HG03135 (cell line): ENCODE measurements around the gene TBC1D19.

Experiments used
- ATAC-seq: cut with Tn5 transposase; IDR thresholded peaks from one replicate; pipeline ENCODE4 v1.9.1; 2021; ENCODE audit warnings: mild to moderate bottlenecking, moderate library complexity; ENCODE audit not compliant: unreplicated experiment

The TBC1D19 gene

DNA sequence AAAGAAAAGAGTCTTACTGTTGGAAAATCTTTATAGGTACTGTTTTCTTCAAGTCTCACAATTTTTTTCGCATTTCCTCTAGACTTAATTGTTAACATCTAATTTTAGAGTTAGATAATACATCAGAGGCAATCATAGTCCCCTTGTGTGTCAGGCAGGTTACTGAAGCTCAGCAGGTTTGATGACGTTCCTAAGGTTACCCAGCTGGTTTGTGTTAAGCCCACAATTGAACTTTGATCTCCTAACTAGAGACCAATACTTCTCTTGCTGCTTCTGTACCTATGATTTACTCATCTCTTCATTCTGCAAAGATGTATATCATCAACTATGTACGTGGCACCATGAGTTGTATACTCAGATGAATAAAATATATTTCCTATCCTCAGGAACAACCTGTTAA, 145.1 kb downstream of the TBC1D19 start:
- ATAC-seq = no peak

GRCh38 chr4:26729547-26729946, 145.7 kb downstream of the TBC1D19 start:
- ATAC-seq = no peak

DNA sequence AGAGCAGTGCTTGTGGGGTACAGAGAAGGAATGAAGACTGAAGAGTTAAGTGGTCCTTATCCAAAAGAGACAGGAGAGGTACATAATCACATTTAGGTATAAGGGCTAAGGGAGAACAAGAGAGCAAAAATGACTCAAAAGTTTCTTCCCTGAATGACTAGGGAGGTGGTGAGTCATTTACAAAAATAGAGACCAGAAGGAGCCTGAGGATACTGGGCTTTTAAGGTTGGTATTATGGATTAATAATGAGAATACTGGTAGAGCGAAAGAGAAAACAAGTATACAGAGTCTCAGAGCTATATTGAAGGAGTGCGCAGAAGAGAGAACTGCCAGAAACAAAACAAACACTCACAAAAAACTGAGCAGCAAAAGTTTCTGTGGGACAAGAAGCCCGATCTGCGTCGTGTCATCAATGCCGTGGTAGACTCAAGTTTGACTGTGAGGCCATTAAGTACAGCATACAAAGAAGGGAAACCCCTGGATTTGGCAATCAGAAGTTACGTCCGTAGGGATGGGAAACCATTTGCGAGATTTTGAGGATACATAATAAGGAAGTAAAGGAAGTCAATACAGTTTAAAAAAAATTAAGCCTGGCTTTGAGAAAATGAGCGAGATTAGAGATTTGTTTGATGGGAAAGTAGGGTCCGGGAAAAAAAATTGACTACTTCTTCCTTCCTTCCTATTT, 147.6 kb downstream of the TBC1D19 start:
- ATAC-seq = no peak

DNA sequence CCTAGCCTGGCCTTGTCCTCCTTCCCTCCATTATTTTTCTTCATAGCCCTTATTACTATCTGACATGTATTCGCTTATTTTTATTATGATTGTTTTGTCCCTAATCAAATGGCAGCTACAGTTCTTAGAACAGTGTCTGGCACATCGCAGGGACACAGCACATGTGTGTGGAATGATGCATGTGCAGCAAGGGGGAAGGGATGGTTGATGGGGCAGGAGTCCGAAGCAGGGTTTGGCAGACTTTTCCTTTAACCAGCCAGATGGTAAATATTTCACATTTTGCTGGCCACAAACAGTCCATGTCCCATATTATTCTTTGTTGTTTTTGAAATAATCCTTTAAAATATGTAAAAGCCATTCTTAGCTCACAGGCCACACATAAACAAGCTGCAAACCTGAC, 148.5 kb downstream of the TBC1D19 start:
- ATAC-seq = no peak

DNA sequence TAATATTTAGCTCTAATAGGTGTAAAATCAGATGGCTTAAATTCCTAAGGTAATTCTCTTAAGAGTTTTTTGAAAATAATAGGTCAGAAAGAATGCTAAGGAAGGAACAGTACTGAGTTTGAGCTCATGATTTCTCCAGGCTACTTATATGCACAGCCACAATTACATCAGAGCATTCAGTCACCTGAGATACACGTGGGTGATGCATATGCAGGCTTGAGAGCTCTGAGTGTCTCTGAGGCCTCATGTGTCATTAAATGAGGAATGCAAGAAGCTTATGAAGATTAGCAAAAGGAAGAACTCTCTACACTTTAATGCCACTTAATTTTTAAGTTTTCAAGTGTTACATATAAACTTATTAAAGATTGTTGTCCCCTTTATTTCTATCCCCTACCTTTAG, 152.7 kb downstream of the TBC1D19 start:
- ATAC-seq = no peak

- no peak for ATAC-seq
Observed at GRCh38 chr4:26737385-26737784, 153.5 kb downstream of the TBC1D19 start.

GRCh38 chr4:26741491-26741871, 157.6 kb downstream of the TBC1D19 start:
- ATAC-seq = no peak

GRCh38 chr4:26746802-26747213, 162.9 kb downstream of the TBC1D19 start:
- peak; percentile 98 for ATAC-seq

DNA sequence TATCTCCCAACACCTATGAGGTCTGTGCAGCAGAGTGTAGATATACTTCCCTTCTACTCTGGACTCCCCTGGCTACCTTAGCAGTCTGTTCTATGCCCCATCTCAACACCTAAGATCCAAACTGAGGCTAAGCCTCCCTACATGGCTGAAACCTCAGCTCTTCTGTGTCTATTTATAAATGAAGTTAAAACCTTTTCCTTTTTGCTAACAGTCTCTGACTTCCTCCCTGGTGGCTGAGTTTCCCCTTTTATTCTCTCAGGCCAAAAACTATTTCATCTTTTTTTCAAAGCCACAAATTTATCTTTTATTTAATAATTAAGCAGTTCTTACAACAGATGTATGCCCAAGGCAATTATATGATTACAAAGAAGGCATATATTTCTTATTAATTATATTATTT, 164.9 kb downstream of the TBC1D19 start:
- no peak for ATAC-seq

DNA sequence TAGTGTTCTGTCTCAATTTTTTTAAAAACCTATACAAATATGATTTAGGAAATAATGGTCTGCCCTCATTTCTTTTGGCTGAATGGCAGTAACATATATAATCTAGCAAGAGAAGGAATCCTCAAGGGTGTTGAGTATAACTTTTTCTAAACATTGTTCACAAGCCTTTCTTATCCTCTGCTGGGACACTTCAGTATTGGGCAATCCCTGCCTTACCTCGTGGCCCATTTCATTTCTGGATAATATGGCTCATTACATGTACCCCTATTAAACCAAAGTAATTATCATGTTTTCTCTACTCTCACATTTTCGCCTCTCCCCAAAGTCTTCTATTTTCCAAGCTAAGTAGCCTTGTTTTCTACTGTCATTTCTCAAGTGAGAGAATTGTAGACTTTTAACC, 166.0 kb downstream of the TBC1D19 start:
- ATAC-seq = no peak

DNA sequence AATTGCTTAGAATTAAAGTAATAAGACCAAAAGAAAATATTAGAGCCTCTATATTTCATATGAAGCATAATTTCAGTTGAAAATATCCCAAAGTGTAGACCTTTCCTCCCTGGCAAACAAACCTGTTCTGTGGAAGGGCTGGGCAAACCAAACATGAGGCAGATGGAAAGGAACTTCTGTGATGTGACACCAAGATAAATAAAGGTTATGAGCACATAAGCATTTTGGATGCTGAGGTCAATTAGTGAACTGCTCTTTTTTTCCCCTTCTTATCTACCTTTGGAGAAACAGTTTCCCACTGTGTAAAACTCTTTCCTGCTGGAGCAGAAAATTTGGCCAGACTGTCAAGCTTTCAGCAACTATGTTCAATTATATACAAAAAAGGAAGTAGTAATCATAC, 167.1 kb downstream of the TBC1D19 start:
- ATAC-seq = no peak

- peak; percentile 89 for ATAC-seq
Observed at GRCh38 chr4:26751838-26752237, 168.0 kb downstream of the TBC1D19 start.

GRCh38 chr4:26753187-26753586, 169.3 kb downstream of the TBC1D19 start:
- ATAC-seq = no peak

- no peak for ATAC-seq
Observed at GRCh38 chr4:26753617-26754016, 169.7 kb downstream of the TBC1D19 start.

GRCh38 chr4:26757751-26758150, 173.9 kb downstream of the TBC1D19 start:
- ATAC-seq = no peak

DNA sequence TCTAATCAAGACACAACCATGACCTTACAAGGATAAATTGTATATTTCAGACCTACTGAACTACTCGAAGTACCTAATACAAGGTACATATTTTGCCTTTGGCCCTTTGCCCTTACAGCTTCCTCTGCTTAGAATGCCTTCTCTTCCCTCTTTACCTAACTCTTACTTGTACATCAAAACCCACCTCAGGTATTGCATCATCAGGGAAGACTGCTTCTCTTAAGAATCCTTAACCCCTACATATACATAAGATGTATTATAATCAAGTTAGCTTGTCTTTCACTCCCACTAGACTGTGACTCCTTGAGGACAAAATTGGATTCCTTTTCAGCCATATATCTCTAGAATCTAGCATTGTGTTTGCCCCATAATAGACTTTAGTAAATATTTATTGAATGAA, 175.0 kb downstream of the TBC1D19 start:
- no peak for ATAC-seq

GRCh38 chr4:26762650-26763049, 178.8 kb downstream of the TBC1D19 start:
- no peak for ATAC-seq

GRCh38 chr4:26763063-26763462, 179.2 kb downstream of the TBC1D19 start:
- no peak for ATAC-seq

- no peak for ATAC-seq
Observed at GRCh38 chr4:26763648-26764047, 179.8 kb downstream of the TBC1D19 start.

DNA sequence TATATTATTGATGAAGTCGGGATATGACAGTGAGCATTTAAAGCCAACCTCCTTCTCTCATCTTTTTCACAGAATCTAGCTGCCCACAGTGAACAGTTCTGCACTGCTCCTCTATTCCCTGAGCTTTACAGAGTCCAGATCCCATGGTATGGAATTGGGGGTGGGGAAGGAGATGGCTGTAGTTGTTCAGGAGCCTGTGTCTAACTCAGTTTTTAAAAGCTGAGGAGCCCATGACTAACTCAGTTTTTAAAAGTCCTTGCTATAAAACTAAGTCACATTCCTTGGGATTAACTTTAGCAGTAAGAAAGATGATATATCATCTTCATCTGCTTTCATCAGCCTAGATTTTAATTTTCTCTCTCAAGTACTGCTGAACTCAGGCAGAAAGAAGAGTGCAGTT, 180.3 kb downstream of the TBC1D19 start:
- no peak for ATAC-seq

DNA sequence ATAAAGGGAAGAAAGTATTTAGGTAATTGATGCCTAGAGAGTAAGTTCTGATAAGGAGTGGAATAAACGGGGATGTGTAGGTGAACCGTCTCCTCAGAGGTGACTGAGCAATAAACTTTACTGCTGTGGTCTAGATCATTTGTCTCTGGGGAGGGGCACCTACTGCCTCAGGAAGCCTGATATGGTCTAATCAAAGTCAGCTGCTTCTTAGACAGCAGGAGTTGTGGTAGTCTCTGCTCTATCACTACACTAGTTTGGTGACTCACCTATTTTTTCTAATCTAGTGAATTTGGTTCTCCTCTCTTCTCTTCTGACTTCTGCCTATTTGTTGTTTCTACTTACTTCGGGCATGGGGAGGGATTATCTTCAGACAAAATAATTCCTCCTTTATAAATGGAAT, 181.6 kb downstream of the TBC1D19 start:
- no peak for ATAC-seq

- no peak for ATAC-seq
Observed at GRCh38 chr4:26766141-26766540, 182.3 kb downstream of the TBC1D19 start.
